Activated naive CD4-positive, alpha-beta T cell (primary cell): ENCODE measurements around the gene NCK2.

Experiments used
- DNase-seq, 4 experiments: peaks; one replicate each; lab custom pipeline; 2025; lab: John Stamatoyannopoulos, UW

The NCK2 gene

DNA sequence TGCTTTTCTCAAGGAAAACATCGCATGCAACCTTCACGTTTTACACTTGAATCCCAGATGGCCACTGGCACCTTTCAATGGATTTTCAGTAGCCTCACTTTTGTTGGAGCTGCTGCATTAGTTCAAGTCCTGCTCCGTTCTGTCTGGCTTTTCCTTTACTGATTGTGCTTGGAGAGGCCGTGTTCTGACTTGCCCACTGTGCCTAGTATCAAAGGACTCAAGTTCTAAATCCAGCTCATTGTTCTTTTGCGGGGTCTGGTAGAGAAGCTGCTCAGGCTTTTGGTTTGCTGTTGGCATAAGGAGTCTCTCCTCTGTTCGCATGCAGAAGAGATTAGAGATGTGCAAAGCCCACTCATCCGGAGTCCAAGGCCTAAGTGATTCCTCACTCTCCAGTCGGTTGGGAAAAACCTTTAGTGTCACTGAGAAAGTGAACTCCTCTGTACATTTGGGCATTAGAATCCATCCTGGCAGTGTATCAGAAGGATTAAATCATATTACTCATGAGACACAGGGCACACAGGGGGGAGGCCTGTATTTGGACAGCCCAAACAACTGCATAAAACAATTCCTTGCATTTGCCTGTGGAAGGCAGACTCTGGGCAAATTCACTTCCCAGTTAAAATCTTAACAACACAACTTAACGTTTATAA, 69.7 kb downstream of the NCK2 start:
- no peak for DNase-seq

GRCh38 chr2:105815401-105815800, 70.7 kb downstream of the NCK2 start:
- no peak for DNase-seq

GRCh38 chr2:105820151-105820550, 75.4 kb downstream of the NCK2 start:
- DNase-seq, result no peak

DNA sequence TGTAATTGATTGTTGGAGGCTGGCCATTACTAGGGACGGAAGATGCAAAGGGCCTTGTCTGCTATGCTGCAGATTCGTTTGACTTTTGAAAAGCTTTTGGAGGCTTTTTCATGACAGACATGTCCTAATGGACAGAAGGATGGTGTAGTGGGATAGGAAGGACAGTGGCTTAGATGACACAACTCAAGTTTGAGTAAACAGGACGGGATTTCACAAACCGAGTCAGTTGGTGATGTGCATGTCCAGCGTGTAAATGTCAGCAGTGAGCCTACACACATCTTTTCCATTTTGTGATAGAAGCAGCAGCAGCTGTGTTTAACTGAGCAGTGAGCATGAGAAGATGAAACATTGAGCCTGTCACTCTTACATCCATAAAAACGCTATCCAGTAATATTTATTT, 76.0 kb downstream of the NCK2 start:
- DNase-seq, result no peak

GRCh38 chr2:105821428-105822125, 76.9 kb downstream of the NCK2 start:
- no peak for DNase-seq

DNA sequence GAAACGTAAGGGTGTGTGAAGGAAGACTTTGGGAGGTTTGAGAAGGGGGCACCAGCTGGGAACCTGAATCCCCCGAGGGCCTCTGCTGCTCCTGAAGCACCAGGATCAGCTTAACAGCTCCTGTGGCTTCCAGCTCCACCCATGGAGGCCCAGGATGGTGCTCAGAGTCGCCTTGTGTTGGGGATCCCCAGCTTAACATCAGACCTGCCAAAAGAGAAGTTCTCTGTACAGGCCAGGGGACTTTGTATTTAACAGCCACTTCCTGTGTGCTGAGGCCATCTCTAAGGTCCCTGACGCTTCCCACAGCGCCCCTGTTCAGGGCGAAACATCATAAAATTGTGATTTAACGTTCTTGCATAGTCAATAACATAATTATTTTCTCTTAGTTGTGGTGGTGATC, 77.5 kb downstream of the NCK2 start:
- DNase-seq, result no peak

DNA sequence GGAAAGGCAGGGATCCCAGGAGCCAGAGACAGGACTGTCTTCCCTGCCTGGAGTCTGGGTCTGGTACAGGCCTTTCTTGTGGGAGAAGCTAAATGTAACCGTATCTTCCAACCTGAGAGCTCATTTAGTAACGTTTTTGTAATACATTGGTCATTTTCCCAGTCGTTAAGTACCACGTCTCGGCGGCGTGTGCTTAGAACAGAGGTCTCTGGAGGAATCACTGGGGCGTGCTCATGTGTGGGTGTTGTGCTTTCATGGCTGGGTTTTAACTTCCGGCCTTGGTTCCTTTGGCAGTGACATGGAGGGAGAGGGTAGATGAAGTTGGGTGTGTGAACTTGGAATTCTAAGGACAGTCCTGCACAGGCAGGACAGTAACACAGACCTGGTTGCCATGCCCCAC, 79.7 kb downstream of the NCK2 start:
- DNase-seq, result no peak

DNA sequence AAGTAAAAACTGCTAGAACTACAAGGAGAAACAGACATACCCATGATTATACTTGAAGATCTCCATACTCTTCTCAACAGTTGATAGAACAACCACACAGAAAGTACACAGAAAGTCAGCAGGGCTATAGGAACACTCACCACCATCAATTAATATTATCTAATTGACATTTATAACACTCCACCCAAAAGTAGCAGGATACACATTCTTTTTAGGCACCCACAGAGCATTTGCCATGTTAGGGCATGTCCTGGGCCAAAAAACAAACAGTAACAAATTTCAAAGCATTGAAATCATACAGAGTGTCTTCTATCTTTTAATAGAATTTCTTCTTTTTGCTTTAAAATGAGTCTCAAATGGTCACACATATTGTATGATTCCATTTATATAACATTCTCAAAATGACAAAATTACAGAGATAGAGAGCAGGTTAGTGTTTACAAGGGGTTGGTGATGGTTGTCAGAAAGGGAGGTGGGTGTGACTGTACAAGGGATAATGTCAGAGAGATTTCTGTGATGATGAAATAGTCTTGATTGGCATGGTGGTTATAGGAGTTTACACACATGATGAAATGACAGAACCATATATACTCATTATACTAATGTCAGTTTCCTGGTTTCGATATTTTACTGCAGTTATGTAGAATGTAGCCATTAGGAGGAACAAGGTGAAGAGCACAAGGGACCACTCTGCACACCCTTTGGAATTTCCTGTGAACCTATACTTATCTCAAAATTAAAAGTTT, 82.8 kb downstream of the NCK2 start:
- no peak for DNase-seq

- no peak for DNase-seq
Observed at GRCh38 chr2:105828558-105828957, 83.8 kb downstream of the NCK2 start.

DNA sequence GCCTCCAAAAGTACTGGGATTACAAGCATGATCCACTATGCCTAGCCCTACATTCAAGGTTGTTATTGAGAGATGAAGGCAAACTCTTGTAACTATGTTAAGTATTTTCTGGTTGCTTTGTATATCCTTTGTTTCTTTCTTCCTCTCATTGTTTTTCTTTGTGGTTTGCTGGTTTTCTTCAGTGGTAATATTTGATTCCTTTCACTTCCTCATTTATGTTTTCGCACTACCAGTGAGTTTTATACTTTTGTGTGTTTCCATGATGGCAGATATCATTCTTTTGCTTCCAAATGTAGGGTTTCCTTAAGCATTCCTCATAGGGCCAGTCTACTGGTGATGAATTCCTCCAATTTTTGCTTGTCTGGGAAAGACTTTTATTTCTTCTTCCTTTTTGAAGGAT, 90.2 kb downstream of the NCK2 start:
- DNase-seq, result no peak

DNA sequence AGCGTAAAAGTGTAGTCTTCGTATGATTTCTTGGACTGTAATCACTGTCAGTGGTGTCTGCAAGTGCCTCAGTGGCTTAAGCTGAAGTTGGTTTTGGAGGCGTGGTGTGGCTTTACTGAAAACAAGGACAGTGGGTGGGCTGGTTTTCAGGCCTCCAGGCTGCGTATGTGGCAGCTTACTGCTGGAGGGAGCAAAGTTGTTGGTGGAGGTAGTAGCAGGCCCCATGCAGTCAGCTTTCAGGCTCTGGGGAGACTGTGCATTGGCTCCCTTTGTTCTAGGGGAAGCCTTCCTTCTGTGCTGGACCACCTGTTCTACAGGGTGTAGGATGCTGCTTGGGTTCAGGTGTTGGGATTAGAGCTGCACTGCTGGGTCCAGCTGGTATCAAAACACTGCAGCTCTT, 91.6 kb downstream of the NCK2 start:
- DNase-seq, result no peak

DNA sequence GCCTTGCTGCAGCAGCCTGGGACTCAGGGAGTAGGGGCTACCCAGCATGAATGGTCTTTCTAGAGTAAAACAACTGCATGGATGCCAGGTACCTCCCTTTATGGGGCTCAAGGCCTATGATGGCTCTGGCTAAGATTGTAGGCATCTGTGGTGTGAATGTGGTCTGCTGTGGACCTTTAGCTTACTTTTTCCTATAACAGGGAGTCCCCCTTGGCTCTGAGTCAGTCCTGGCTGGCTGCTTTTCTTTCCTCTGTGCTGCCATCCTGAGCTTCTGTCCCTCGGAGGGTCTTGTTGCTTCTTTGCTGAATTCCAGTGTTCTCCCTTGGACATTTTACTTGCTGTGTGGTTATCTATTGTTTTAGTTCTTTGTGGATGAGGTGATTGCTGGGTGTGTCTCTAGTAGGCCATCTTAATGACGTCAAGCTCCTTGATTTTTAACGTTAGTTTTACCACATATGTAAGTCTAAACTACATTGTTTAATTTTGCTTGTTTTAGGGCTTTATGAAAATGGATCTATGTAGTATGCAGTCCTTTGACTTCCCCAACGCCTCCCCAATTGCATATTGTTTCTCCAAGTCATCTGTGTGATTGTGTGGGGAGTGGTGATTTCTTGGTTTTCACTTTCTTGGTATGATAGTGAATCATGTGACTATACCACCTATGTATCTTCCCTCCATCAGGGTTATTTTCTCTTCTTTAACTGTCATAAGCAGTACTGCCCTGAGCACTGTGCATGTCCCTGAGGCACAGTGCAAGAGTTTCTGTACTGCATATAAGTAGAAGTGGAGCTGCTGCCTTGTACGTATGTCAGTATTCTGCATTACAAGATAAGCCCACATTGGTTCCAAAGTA, 92.4 kb downstream of the NCK2 start:
- no peak for DNase-seq

DNA sequence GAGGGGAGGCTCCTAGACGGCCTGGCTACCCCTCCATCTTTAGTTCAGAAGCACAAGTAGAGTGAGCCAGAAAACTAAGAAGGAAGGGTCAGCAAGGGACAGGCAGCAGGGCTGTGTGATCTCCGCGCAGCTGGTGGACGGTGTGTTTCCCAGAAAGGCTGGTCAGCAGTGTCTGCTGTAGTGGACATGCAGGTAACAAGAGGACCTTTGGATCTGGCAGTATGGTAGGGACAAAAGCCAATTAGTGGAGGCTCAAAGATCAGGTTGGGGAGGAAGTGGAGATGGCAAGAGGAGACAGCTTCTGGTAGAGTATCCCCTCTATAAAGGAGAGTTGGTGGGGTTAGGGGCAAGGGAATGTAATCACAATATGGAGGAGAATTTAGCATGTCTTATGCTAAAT, 95.1 kb downstream of the NCK2 start:
- DNase-seq, result no peak

- DNase-seq, result no peak
Observed at GRCh38 chr2:105840933-105841332, 96.2 kb downstream of the NCK2 start.

GRCh38 chr2:105841551-105841950, 96.8 kb downstream of the NCK2 start:
- no peak for DNase-seq

DNA sequence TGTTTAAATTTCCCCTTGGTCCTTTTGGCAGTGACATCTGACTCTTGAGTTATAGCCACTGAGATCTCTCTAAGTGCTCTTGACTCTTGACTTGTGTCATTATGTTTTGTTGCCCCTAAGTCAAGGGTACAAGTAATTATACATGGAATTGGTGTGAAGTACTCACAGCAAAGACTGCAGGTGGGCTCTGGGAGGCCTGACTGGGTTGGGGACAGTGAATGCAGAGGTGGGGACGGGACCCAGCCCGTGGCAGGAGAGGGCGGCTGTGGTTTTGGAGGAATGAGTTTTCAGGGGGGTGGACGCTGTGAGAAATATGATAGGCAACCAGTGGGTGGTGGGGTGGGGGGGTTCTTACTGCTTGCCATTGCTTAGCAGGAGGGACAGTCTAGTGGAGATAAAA, 97.8 kb downstream of the NCK2 start:
- DNase-seq, result no peak

- no peak for DNase-seq
Observed at GRCh38 chr2:105843476-105844374, 99.0 kb downstream of the NCK2 start.

GRCh38 chr2:105845976-105846375, 101.3 kb downstream of the NCK2 start:
- DNase-seq, result no peak

DNA sequence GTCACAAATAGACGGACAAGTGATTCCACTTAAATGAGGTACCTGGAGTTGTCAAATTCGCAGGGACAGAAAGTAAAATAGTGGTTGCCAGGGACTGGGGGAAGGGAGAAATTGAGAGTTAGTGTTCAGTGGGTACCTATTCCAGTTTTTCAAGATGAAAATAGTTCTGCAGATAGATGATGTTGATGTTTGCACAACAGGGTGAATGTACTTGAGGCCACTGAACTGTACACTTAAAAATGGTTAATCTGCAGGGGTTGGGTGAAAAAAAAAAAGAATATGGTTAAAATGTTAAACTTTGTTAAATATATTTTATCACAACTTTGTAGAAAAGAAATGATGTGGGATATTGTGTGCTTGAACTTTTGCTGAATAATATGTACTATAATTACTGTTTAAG, 102.3 kb downstream of the NCK2 start:
- DNase-seq, result no peak

- no peak for DNase-seq
Observed at GRCh38 chr2:105848367-105848766, 103.7 kb downstream of the NCK2 start.

DNA sequence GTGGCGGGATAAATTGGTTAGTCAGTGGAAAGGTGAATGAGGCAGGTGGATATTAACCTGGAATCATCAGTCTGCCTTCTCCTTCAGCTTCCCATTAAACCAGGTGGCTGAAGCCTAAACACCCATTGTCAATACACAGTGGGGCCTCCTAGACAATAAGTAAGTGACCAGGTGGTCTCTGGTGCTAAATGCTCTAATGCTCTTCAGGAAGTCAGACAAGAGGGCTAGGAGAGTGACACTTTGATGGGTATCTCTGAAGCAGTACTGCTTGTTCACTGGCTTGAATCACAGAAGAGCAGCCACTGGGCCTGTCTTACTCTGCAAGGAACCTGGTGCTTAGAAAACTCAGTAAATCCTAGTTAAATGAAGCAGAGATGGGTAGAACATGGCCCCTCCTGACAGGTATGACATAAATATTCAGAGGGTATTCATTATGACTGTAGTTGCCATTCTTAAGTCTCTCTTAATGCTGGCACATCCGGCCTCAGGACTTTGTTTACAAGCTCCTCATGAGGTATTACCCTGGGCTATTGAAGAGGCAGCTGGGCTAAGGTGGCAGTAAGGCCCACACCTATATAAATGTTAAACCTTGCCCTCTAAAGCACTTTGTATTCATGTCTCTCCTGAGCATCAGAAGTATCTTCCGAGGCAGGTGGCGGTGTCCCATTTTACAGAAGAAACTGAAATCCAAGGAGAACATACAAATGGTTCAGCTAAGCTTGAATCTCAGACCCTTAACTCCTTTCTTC, 104.9 kb downstream of the NCK2 start:
- DNase-seq, result no peak
